Inferior parietal cortex (tissue), 1 donor: ENCODE results near the gene KIAA0513.

Experiments used
- DNase-seq: peaks from one replicate; pipeline ENCODE4 v3.0.0-alpha.2; 2016; ENCODE audit errors: extremely low spot score

The KIAA0513 gene

GRCh38 chr16:85004587-85005205, 22.9 kb upstream of the KIAA0513 start:
- no peak for DNase-seq

- DNase-seq, result no peak
Measured at GRCh38 chr16:85005285-85006069, 22.1 kb upstream of the KIAA0513 start.

DNA sequence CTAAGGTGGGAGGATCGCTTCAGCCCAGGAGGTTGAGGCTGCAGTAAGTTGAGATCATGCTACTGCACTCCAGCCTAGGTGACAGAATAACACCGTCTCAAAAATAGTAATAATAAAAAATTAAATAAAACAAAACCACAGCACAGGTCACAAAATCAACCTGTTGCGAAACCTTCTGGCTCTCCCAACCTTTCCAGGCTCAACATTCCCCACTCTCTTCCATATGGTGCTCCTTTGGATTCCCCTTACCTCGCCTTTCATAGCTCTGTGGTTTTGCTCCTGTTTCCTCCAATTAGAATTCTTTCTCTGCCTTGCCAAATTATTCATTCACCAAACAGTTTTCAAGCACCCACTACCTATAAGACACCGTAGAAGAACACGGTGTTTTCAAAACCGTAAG, 21.0 kb upstream of the KIAA0513 start:
- no peak for DNase-seq

- DNase-seq, result no peak
Measured at GRCh38 chr16:85007496-85008214, 19.9 kb upstream of the KIAA0513 start.

DNA sequence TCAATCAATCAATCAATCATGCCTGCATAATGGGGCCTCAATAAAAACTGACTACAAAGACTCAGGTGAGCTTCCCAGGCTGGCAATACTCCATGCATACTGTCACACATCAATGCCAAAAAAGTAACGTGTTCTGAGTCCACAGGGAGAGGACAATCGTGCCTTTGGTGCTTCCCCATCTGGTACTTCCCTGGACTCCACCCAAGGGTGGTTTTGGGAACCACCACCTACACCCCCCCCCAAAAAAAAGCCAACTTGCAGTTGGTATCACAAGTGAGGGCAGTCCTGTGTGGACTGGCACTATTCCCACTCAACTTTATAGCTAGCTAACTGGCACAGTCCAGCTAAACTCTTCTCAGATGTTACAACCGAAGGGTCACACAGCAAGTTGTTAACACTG, 19.3 kb upstream of the KIAA0513 start:
- no peak for DNase-seq

GRCh38 chr16:85010446-85010930, 17.1 kb upstream of the KIAA0513 start:
- no peak for DNase-seq

GRCh38 chr16:85010931-85011845, 16.4 kb upstream of the KIAA0513 start, which contains the start of gene ZDHHC7:
Gene ZDHHC7 (minus strand): TSS chr16:85011535. CDS start chr16:84990618, 20,917 bp downstream.
- peak; percentile 91 for DNase-seq

DNA sequence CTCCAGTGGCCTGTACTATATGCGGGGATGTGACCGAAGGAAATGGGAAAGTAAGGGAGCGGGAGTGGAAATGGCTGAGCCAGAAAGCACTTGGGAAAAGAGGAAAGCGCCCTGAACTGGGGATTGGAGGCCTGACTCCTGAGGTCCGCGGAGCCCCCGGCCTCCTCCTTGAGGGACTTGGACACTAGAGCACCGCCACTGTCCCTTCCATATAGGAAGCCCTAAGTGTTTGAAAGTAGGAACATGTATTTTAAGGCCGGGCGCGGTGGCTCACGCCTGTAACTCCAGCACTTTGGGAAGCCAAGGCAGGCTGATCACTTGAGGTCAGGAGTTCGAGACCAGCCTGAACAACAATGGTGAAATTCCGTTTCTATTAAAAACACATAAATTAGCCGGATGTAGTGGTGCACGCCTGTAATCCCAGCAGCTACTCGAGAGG, 15.7 kb upstream of the KIAA0513 start:
- DNase-seq, result no peak

GRCh38 chr16:85014311-85014710, 13.3 kb upstream of the KIAA0513 start:
- no peak for DNase-seq

DNA sequence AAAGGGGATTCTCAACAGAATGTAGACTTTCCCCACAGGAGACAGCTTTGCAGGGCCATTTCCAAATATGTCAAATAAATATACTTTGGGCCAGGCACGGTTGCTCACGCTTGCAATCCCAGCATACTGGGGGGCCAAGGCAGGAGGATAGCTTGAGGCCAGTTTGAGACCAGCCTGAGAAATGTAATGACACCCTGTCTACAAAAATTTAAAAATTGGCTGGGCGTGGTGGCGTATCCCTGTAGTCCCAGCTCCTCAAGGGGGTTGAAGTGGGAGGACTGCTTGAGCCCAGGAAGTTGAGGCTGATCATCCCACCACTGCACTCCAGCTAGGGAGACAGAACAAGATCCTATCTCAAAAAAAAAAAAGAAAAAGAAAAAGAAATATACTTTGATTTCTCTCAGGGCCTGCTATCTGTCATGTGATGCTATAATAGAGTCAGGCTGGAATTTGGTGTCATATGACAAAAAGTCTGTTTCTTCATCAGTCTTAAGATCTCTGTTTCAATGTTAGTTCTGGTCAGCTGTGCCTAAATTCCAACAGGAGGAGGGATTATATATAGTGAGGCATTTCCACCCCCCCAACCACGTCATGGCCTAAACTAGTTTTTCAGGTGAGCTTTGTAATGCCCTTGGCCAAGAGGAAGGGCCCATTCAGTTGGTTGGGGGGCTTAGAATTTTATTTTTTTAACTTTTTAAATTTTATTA, 12.0 kb upstream of the KIAA0513 start:
- no peak for DNase-seq

DNA sequence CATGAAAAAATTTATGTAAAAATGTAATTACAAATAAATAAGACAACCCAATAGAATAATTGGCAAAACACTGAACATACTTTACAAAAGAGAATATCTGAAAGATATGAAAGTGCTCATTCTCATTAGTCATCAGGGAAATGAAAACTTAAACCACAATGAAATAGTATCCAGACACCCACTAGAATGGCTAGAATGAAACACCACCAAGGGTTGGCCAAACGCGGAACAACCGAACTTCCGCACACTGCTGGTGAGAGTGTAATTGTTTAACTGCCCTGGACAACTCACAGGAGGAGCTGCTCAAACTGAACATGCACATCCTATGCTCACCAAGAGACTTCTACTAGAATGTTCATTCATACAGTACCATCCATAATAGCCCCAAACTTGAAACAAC, 10.4 kb upstream of the KIAA0513 start:
- no peak for DNase-seq

DNA sequence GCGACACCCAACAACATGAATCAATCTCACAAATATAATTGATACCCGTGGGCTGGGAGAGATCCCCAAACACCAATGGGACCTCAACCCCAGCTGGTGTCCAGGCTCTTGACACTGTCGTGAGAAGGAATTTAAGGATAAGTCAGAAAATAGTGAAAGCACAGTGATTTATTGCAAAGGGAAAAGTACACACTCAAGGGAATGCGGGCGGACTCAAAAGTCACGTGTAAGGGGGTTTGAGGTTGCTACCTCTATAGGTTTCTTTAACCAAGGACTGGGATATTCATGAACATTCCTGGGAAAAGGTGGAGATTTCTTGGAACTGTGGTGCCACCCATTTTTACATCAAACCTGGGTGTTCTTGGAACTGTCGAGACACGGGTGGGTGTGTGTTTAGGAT, 10.0 kb upstream of the KIAA0513 start:
- DNase-seq, result no peak

DNA sequence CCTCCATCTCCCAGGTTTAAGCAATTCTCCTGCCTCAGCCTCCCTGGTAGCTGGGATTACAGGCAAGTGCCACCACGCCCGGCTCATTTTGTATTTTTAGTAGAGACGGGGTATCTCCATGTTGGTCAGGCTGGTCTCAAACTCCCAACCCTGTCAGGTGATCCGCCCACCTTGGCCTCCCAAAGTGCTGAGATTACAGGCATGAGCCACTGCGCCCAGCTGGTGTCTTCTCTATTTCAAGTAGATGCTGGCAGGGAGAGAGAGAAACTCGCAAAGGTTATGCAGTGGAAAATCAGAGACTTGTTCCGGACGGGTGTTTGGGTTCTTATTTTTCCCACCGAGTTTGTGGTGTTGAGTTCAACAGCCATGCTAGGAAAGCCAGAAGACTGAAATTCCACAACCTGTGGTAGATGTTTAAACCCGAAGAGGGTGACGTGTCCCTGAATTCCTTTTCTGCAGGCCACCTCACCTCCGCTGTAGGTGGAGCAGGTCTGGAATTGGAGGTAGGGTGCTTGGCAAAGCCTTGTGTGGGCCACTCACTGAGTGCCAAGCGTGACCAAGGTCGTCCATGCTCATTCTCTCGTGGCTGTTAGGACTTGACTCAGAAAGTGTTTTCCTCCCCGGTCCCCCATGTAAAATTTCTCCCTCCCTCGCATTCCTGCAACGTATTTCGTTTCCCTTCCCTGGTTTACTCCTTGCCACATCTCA, 8.9 kb upstream of the KIAA0513 start:
- DNase-seq, result no peak

GRCh38 chr16:85019659-85020245, 7.8 kb upstream of the KIAA0513 start:
- DNase-seq, result no peak

DNA sequence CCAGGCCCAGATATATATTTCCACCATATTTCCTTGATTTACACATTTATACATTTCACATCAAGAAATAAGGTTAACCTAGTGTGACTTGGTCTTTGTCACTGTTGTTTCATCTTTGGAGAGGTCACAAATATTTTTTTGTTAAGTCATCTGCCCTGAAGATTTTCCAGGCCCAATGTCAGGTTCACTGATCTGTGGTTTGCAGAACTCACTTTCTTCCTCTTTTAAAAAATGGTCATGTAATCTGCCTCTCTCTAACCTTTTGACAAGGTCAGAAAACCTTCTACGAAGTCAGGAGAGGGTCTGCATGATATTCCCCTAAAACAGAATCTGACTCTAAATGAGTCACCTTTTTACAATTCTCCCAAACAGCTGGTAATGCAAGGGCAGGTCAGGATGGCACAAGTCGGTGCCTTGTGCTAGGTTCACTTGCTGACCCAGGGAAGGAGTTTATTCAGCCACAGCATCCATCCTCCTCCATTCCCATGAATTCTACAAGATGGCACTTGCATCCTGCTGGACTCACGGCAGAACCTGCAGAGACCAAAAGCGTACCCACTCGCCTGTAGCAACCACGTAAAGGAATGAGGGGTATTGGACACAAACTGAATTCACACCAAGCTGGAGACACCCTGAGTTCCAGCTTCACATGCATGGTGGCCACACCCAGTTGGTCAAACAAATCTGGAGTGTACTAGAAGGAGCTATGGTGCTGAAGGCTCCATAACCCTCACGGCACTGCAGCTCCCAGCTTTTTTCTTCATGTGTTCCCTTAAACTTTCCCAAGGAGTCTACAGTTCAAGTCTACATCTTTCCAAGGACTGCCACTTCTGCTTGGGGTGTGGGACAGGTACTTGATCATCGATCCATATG, 1.6 kb upstream of the KIAA0513 start:
- no peak for DNase-seq

DNA sequence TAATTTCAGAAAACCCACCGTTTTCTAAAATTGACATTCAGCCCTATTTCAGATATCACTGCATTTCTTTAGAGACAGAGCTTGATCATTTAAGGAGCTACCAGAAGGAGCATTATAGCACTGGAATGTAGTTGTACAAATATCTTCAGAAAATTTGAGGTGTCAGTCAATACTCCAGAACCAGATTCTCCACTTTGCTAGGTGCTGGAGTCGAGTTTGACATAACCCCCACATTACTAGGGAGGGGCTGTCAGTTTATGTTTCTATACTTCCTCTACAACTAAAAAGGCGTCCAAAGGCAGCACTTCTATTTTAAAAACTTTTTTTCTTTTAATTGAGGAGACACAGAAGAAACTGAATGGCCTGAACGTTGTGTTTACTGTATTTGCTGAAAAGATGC, 892 bp upstream of the KIAA0513 start:
- no peak for DNase-seq

DNA sequence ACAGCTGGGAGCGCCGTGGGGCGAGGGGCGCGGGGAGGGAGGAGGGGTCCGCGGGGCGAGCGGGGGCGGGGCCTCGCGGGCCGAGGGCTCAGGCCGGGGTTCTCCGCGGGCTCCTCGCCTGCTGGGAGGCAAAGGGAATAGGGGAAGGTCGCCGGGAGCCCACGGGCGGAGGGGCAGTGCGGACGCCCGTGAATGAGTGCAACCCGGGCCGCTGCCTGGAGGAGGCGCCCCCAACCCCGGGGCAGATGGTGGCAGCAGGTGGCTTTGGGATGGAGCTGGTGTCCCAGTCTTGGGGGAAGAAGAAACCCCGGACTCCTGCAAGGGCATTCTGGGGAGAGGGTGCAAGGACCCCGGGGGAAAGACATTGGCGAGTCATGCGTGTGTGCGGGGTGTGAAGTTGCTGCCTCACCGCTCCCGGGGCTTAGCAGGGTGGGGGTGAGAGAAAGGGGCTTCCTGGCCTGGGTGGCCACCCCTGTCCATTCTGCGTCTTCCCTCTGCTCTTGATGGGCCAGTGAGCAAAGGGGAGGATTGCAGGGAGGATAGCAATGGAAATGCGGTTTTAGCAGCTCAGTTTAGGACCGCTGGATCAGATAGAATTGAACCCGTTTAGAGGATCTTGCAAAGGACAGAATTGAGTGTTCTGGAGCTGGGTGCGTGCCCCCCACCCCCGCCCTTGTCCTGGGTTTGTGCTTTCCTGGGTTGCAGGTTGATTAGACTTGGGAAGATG, 526 bp downstream of the KIAA0513 start:
- DNase-seq, result no peak
